HepG2 (cell line): ENCODE results near the gene TIAM1. TPM values are rescaled to one million over a fixed set of nuclear protein-coding genes. Genes with fewer than 3 reads are reported as not detected.

Experiments
- ATAC-seq: fragments of 200-7000 bp; cut with Tn5 transposase; 3 replicates; pipeline ENCODE4 v1.9.1; 2020; ENCODE audit warnings: mild to moderate bottlenecking, moderate library complexity
- BruUV-seq: library from RNA; stranded (reverse); fragments of 400-500 nt; replicated peaks from 2 replicates; lab custom pipeline; 2021; lab: Mats Ljungman, UMichigan
- CTCF ChIA-PET: fragments of 300-600 bp; formaldehyde crosslinking; extraction: SDS; loops from one replicate; lab custom pipeline; 2021; ENCODE audit warnings: low total read pairs, inconsistent platforms, low intra/inter-chr PET ratio; lab: Yijun Ruan, JAX
- POLR2A ChIA-PET: fragments of 350-600 bp; sonication (Branson Sonifier 250); formaldehyde crosslinking; loops from one replicate; lab custom pipeline; 2020; ENCODE audit warnings: antibody characterized with exemption, inconsistent platforms; lab: Yijun Ruan, JAX
- DNase-seq: peaks from one replicate; pipeline ENCODE4 v3.0.0-alpha.2; 2015; ENCODE audit warnings: low spot score
- FAIRE-seq: peaks from 3 replicates; lab custom pipeline; 2011; peaks lifted over from hg19 to GRCh38; lab: Jason Lieb, UNC
- H2AFZ ChIP-seq: one replicate; pipeline ENCODE4 v1.6.1; 2011; ENCODE audit warnings: low read length, inconsistent platforms
- H3K27ac ChIP-seq: fragments of 300-600 bp; 3 replicates; pipeline ENCODE4 v1.8.0; 2011; ENCODE audit warnings: mixed run types, mild to moderate bottlenecking, mixed read lengths, low read length, inconsistent platforms; ENCODE audit not compliant: insufficient read depth; ENCODE audit errors: extremely low read length
- H3K27me3 ChIP-seq, 2 experiments: fragments of 200-600 bp in 1 of 2; 2 replicates in 1 of 2; 3 replicates in 1 of 2; pipeline versions ENCODE4 v1.6.0 to v1.8.0; 2011; ENCODE audit warnings: low read length in 2 of 2, mild to moderate bottlenecking in 2 of 2, moderate library complexity in 2 of 2, inconsistent platforms in 1 of 2; ENCODE audit not compliant: insufficient read depth in 2 of 2, control insufficient read depth in 1 of 2
- H3K36me3 ChIP-seq, 2 experiments: fragments of 200-600 bp in 1 of 2; replicated peaks in 1 of 2; 2 replicates in 1 of 2; 3 replicates in 1 of 2; pipeline versions ENCODE4 v1.5.1 to v1.8.0; 2011; ENCODE audit warnings: low read length in 2 of 2, inconsistent platforms in 1 of 2; ENCODE audit not compliant: insufficient read depth in 2 of 2, control insufficient read depth in 1 of 2
- H3K4me1 ChIP-seq: 2 replicates; pipeline ENCODE4 v1.5.1; 2012; ENCODE audit warnings: low read length, inconsistent platforms; ENCODE audit not compliant: insufficient read depth
- H3K4me2 ChIP-seq: 2 replicates; pipeline ENCODE4 v1.6.0; 2011; ENCODE audit warnings: low read depth, low read length, inconsistent platforms
- H3K4me3 ChIP-seq, 3 experiments: fragments of 200-600 bp in 1 of 3; sonication (generic), shearing (Covaris generic) in 1 of 3; replicated peaks in 1 of 3; 2 replicates each; pipeline ENCODE4 v1.5.1; 2011 to 2016; ENCODE audit warnings: low read length in 3 of 3, inconsistent platforms in 2 of 3, low read depth in 2 of 3, mild to moderate bottlenecking in 2 of 3, control low read depth in 1 of 3, mixed read lengths in 1 of 3; ENCODE audit not compliant: insufficient read depth in 1 of 3
- H3K79me2 ChIP-seq: one replicate; pipeline ENCODE4 v1.6.1; 2011; ENCODE audit warnings: low read length, inconsistent platforms; ENCODE audit not compliant: insufficient read depth
- H3K9ac ChIP-seq: 2 replicates; pipeline ENCODE4 v1.6.0; 2011; ENCODE audit warnings: mild to moderate bottlenecking, low read depth, low read length, inconsistent platforms; ENCODE audit not compliant: insufficient read depth
- H3K9me3 ChIP-seq: 2 replicates; pipeline ENCODE4 v1.5.1; 2012; ENCODE audit warnings: mild to moderate bottlenecking, low read length
- H4K20me1 ChIP-seq: 2 replicates; pipeline ENCODE4 v1.6.0; 2011; ENCODE audit warnings: inconsistent platforms, mild to moderate bottlenecking, low read length, moderate library complexity; ENCODE audit not compliant: insufficient read depth
- MNT ChIP-seq: fragments of 450-650 bp; IDR thresholded peaks from 2 replicates; pipeline ENCODE4 v1.6.1; 2016
- THAP9 ChIP-seq: sonication (generic); formaldehyde crosslinking; IDR thresholded peaks from 2 replicates; pipeline ENCODE4; 2020; ENCODE audit warnings: missing genetic modification reagents, mild to moderate bottlenecking, borderline replicate concordance
- WGBS: methylation state at CpG from one replicate; pipeline ENCODE4 v1.1.6; 2017; ENCODE audit warnings: low lambda C conversion rate; 5-methylcytosine and 5-hydroxymethylcytosine counted together
- in situ Hi-C: cut with HindIII; loops from 2 replicates; pipeline ENCODE4 v1.10.0; 2017; ENCODE audit warnings: low pct_unique_long_range_greater_than_20kb; ENCODE audit not compliant: extremely low pct_ligation_motif_present
- intact Hi-C: fragments of 100-400 bp; cut with micrococcal nuclease; formaldehyde crosslinking; loops from one replicate; pipeline ENCODE4 v1.10.0; 2022; ENCODE audit not compliant: unreplicated experiment
- polyA plus RNA-seq, 8 experiments: library from polyadenylated mRNA; depleted of rRNA in 3 of 8; stranded (reverse) in 7 of 8; unstranded in 1 of 8; fragments of >200 nt; fragmentation: Illumina TruSeq in 4 of 8; extraction: Trizol in 4 of 8; gene quantifications; 2 replicates each; pipeline versions ENCODE4 v1.2.1 to v1.2.3, GENCODE V29; 2011 to 2016; ENCODE audit warnings: low read depth in 4 of 8, missing spikeins in 1 of 8, mixed read lengths in 1 of 8; ENCODE audit not compliant: insufficient read depth in 1 of 8
- total RNA-seq, 5 experiments: library from RNA; depleted of rRNA; stranded (reverse); fragments of >200 nt; fragmentation: Illumina TruSeq; extraction: Trizol; gene quantifications; 2 replicates each; pipeline ENCODE4 v1.2.3, GENCODE V29; 2016; ENCODE audit warnings: low read depth in 1 of 5

The TIAM1 gene
- total and polyA plus RNA-seq, 2 of the 13 experiments (the other 11 are each of a cell fraction or from before 2014, with no cell fraction given), result 0.13 to 0.24 TPM

GRCh38 chr21:31072533-31072932, 271.5 kb downstream of the TIAM1 start:
- Histone ChIP-seq H3K9ac (no peak overlapping the region), H3K4me1 (no peaks in the 10 kb centered on the region), H3K4me2 (no peak overlapping the region), H2AFZ (no peak overlapping the region), H3K9me3 (0 out of 2 replicates have a peak, but pooled peaks cover 21% of the 10 kb centered on the region), H3K27me3 (no peaks in the 10 kb centered on the region), H3K79me2 (no peaks in the 10 kb centered on the region), H3K27ac (no peak overlapping the region), H3K36me3 (no peaks in the 10 kb centered on the region), H3K4me3 (no peak overlapping the region), H4K20me1 (no peaks in the 10 kb centered on the region)
- FAIRE-seq (no peak), ATAC-seq (no peak), DNase-seq (no peak)
- in situ Hi-C loops, result no loop called here
- 0% methylated on average over 4 of the region's 4 CpGs for whole genome bisulfite sequencing
- CTCF ChIA-PET, result no interaction called here
- no TSS peak for BruUV-seq
- POLR2A ChIA-PET, result no interaction called here
- intact Hi-C loops, result no loop called here
- no peak for TF ChIP-seq THAP9 (CRISPR knock-in tag)
- peak; percentile 87 for TF ChIP-seq MNT
- TF ChIP-seq, all 625 proteins: peak for 1
